Colonic mucosa (tissue), 4 donors: ENCODE results near the gene DNAH6. TPM values are rescaled to one million over a fixed set of nuclear protein-coding genes. Genes with fewer than 3 reads are reported as not detected.
"Not testable (repeated sequence)": the region's sequence is repeated elsewhere in the genome, so short reads cannot be mapped to it uniquely, and the experiment has no call there.

Source experiments
- DNase-seq: peaks from one replicate; pipeline ENCODE4 v3.0.0-alpha.2; 2020
- H3K27ac ChIP-seq: fragments of 200-600 bp; one replicate; pipeline ENCODE4 v1.8.0; 2021
- H3K27me3 ChIP-seq: fragments of 200-600 bp; one replicate; pipeline ENCODE4 v1.8.0; 2021
- H3K36me3 ChIP-seq: fragments of 200-600 bp; one replicate; pipeline ENCODE4 v1.8.0; 2021
- H3K4me1 ChIP-seq: fragments of 200-600 bp; one replicate; pipeline ENCODE4 v1.8.0; 2021; ENCODE audit warnings: mild to moderate bottlenecking
- H3K4me3 ChIP-seq: fragments of 200-600 bp; one replicate; pipeline ENCODE4 v1.8.0; 2021
- H3K9ac ChIP-seq, 2 donors: one replicate each; pipeline ENCODE4 v1.7.0; 2013; ENCODE audit warnings: control low read depth in 2 of 2, low read depth in 2 of 2, low read length in 2 of 2
- H3K9me3 ChIP-seq: fragments of 200-600 bp; one replicate; pipeline ENCODE4 v1.8.0; 2021
- intact Hi-C: fragments of 100-400 bp; cut with DNase I; formaldehyde crosslinking; loops from one replicate; pipeline ENCODE4 v1.14.1; 2022
- total RNA-seq, 2 donors: library from RNA; stranded (reverse); fragmentation: NEBNext Ultra II Directional in 1 of 2; extraction: Animal tissue kit (Norgen Biotek cat#: 25700) in 1 of 2; gene quantifications; one replicate each; pipeline ENCODE4 v1.2.1, GENCODE V29; 2021
- TF ChIP-seq, protein P1 (sequence below): fragments of 200-600 bp; IDR thresholded peaks from one replicate; pipeline ENCODE4 v1.8.0; 2022; ENCODE audit warnings: antibody characterized with exemption, mild to moderate bottlenecking
- donor health status: healthy.
- donor health status: DM: no; HTN: no; CAD: no.
- donor health status: DM: no; HTN: no; CAD: no.

The DNAH6 gene
- total RNA-seq, 2 donors from 2014 or later = 1.2 to 1.8 TPM

DNA sequence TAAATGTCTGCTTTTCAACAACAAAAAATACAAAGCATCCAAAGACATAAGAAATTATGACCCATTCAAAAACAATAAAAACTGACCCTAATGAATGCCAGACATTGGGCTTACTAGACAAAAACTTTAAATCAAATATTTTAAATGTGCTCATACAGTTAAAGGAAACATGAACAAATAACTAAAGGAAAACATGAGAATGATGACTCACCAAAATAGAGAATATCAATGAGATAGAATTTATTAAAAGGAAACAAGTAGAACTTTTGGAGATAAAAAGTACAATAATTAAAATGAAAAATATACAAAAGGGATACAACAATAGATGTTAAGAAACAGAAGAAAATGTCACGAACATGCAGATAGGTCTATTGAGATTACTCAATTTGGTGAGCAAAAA is 254.0 kb downstream of the DNAH6 start:
- no peaks in the 10 kb centered on the region for H3K9me3 ChIP-seq
- no peak overlapping the region for H3K27ac ChIP-seq
- H3K36me3 ChIP-seq = no peaks in the 10 kb centered on the region
- H3K4me3 ChIP-seq = no peak overlapping the region
- intact Hi-C loops = no loop called here
- H3K9ac ChIP-seq = no peak overlapping the region
- DNase-seq = no peak
- TF ChIP-seq, protein P1, sequence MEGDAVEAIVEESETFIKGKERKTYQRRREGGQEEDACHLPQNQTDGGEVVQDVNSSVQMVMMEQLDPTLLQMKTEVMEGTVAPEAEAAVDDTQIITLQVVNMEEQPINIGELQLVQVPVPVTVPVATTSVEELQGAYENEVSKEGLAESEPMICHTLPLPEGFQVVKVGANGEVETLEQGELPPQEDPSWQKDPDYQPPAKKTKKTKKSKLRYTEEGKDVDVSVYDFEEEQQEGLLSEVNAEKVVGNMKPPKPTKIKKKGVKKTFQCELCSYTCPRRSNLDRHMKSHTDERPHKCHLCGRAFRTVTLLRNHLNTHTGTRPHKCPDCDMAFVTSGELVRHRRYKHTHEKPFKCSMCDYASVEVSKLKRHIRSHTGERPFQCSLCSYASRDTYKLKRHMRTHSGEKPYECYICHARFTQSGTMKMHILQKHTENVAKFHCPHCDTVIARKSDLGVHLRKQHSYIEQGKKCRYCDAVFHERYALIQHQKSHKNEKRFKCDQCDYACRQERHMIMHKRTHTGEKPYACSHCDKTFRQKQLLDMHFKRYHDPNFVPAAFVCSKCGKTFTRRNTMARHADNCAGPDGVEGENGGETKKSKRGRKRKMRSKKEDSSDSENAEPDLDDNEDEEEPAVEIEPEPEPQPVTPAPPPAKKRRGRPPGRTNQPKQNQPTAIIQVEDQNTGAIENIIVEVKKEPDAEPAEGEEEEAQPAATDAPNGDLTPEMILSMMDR = no peak
- peaks cover 4% of the 10 kb centered on the region for H3K4me1 ChIP-seq
- H3K27me3 ChIP-seq = no peaks in the 10 kb centered on the region

DNA sequence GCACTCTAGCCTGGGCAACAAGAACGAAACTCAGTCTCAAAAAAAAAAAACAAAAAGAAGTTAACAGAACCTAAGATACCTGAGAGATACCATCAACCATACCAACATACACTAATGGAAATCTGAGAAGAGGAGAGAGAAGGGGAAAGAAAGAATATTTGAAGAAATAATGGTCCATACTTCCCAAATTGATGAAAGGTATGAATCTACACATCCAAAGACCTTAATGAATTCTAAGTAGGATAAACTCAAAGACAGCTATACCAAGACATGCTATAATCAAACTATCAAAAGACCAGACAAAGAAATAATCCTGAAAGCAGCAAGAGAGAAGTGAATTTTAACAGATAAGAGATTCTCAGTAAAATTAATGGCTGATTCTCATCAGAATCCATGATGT is 255.0 kb downstream of the DNAH6 start:
- intact Hi-C loops = no loop called here
- Histone ChIP-seq H3K27me3 (no peaks in the 10 kb centered on the region), H3K36me3 (no peaks in the 10 kb centered on the region), H3K27ac (no peak overlapping the region), H3K4me1 (peaks cover 4% of the 10 kb centered on the region), H3K9me3 (no peaks in the 10 kb centered on the region), H3K9ac (no peak overlapping the region), H3K4me3 (no peak overlapping the region)
- TF ChIP-seq, protein P1 = no peak
- no peak for DNase-seq

DNA sequence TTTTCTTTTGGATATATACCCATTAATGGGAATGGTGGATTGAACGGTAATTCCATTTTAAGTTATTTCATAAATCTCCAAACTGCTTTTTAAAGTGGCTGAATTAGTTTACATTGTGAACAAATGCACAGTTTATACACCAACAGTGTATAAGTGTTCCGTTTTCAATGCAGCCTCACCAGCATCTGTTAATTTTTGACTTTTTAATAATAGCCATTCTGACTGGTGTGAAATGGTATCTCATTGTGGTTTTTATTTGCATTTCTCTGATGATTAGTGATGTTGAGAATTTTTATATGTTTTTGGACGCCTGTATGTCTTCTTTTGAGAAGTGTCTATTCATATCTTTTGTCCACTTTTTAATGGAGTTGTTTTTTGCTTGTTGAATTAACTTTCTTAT is 257.3 kb downstream of the DNAH6 start:
- H3K9me3 ChIP-seq, DNase-seq, H3K9ac ChIP-seq, H3K27me3 ChIP-seq, H3K36me3 ChIP-seq, intact Hi-C loops, H3K4me3 ChIP-seq, H3K27ac ChIP-seq, H3K4me1 ChIP-seq: not testable (repeated sequence)

DNA sequence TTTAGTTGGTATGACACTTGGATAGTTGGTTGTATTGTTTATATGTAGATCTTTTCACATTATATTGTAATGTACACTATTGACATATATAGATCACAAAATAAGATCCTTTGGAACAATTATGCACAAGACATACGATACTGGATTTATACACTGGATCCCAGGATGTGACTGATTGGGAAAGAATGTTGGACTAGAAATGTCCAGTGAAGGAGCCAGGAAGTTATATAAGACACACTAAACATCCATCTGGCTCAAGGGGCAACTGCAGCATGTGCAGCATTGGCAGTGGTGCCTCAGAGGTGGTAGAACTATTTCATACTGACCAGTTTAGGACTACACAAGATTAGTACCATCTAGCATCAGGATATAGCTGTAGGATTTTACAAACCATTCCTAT is 259.7 kb downstream of the DNAH6 start:
- no peak overlapping the region for H3K27ac ChIP-seq
- TF ChIP-seq, protein P1 = no peak
- no peaks in the 10 kb centered on the region for H3K9me3 ChIP-seq
- no peak overlapping the region for H3K4me3 ChIP-seq
- DNase-seq = no peak
- no peak overlapping the region for H3K9ac ChIP-seq
- H3K27me3 ChIP-seq = no peaks in the 10 kb centered on the region
- no peaks in the 10 kb centered on the region for H3K4me1 ChIP-seq
- no peaks in the 10 kb centered on the region for H3K36me3 ChIP-seq
- intact Hi-C loops = loop anchor here (5.0 kb wide), 1 partner anchor 74 kb away; no protein-coding TSS in a partner anchor

DNA sequence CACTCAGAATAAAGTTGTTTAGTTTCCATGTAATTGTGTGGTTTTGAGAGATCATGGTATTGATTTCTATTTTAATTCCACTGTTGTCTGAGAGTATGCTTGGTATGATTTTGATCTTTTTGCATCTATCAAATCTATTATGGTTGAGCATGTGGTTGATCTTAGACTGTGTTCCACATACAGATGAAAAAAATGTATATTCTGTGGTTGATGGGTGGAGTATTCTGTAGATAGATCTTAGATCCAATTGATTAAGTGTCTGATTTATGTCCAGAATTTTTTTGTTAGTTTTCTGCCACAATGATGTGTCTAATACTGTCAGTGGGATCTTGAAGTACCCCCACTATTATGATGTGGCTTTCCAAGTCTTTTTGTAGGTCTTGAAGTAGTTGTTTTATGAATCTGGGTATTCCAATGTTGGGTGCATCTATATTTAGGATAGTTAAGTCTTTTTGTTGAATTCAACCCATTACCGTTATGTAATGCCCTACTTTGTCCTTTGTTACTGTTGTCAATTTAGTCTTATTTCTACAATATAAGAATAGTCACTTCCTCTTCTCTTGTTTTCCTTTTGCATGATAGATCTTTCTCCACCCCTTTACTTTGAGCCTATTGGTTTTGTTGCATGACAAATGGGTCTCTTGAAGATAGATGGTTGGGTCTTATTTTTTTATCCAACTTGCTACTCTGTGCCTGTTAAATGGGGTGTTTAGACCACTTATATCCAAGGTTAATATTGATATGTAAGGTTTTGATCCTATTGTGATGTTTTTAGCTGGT is 262.8 kb downstream of the DNAH6 start:
- no peak overlapping the region for H3K9ac ChIP-seq
- H3K27me3 ChIP-seq = no peaks in the 10 kb centered on the region
- TF ChIP-seq, protein P1 = no peak
- intact Hi-C loops = loop anchor here (5.0 kb wide), 1 partner anchor 77 kb away; no protein-coding TSS in a partner anchor
- DNase-seq = no peak
- H3K27ac ChIP-seq = no peak overlapping the region
- H3K4me1 ChIP-seq = peaks cover 13% of the 10 kb centered on the region
- no peaks in the 10 kb centered on the region for H3K9me3 ChIP-seq
- H3K4me3 ChIP-seq = no peak overlapping the region
- no peaks in the 10 kb centered on the region for H3K36me3 ChIP-seq

DNA sequence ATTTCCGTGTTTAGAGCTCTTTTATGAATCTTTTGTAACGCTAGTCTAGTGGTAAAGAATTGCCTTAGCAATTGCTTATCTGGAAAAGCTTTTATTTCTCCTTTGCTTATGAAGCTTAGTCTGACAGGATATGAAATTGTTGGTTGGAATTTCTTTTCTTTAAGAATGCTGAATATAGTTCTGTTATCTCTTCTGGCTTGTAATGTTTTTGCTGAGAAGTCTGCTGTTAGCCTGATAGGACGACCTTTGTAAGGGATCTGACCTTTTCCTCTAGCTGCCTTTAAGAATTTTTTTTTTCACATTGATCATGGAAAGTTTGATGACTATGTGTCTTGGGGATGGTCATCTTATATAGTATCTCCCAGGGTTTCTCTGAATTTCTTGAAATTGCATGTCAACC is 263.5 kb downstream of the DNAH6 start:
- DNase-seq = no peak
- intact Hi-C loops = loop anchor here (5.0 kb wide), 1 partner anchor 77 kb away; no protein-coding TSS in a partner anchor

More for the DNA sequence above, 263.5 kb downstream of the DNAH6 start:
- Histone ChIP-seq H3K36me3 (no peaks in the 10 kb centered on the region), H3K4me1 (peaks cover 13% of the 10 kb centered on the region), H3K9me3 (no peaks in the 10 kb centered on the region), H3K4me3 (no peak overlapping the region), H3K9ac (no peak overlapping the region), H3K27ac (no peak overlapping the region), H3K27me3 (no peaks in the 10 kb centered on the region)
- TF ChIP-seq, protein P1 = no peak
